HTR-8/SVneo (cell line): ENCODE data around the gene PTPN14.

ENCODE experiments used
- DNase-seq: peaks from one replicate; pipeline ENCODE4 v3.0.0; 2011; ENCODE audit warnings: low spot score, mixed read lengths; ENCODE audit not compliant: insufficient read length
- FAIRE-seq: peaks from 2 replicates; lab custom pipeline; 2011; peaks lifted over from hg19 to GRCh38; lab: Jason Lieb, UNC

PTPN14 gene

DNA sequence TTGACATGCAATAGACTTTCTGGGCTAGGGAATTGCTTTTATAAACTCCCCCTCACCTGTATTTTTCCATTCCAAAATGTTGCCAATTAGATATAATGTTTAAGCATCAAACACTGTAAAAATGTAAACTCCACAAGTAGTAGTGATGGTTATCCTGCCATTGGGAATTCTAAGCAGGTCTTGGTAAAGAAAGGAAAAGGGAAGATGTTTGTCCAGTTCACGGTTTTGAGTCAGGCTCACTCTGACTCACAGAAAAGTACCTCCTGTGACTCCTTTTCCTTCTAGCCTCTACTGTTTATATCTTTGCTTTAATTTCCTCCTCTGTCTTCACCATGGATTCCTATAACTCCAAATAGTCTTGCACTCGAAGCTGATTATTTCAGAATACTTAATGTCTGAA, 19.0 kb upstream of the PTPN14 start:
- DNase-seq (no peak), FAIRE-seq (no peak)

DNA sequence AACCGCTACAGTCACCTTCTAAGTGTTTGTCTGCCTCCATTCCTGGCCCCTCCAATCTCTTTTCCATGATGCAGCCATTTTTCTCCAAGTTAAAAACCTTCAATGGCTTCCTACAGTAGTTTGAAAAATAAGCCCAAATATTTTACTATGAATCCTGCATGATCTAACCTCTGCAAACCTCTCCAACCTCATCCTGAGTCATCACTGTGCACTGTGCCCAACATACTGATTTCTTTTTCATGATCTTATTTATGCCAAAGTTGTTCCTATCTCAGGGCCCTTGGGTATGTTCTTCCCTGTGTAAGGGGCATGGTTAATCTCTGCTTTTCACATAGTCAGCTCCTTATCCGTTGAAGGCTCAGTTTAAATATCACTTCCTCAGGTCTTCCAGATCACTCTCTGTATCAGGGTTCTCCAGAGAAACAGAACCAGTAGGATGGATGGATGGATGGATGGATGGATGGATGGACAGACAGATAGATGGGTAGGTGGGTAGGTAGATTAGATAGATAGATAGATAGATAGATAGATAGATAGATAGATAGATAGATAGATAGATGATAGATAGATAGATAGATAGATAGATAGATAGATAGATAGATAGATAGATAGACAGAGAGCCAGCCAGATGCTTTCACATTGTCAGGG, 18.1 kb upstream of the PTPN14 start:
- FAIRE-seq, result peak; percentile 31

DNA sequence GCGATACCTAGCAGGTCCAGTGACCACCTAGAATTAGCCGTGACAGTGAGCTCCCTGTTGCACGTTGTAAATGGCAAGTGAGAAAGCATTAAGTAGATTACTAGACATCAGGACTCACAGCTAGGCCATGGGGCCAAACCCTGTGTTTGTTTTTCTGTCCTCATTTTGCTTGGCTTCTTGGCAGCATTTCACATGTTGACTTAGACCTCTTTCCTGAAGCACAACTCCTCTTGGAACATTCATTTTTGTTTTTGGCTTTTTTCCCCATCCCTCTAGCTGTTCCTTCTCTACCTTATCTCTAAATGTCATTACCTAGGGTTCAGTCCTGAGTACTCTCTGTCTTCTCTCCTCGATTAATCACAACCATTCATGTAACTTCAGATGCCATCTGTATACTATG, 16.9 kb upstream of the PTPN14 start:
- no peak for FAIRE-seq
- DNase-seq, result no peak

More for the DNA sequence above, 18.1 kb upstream of the PTPN14 start:
- DNase-seq, result no peak

DNA sequence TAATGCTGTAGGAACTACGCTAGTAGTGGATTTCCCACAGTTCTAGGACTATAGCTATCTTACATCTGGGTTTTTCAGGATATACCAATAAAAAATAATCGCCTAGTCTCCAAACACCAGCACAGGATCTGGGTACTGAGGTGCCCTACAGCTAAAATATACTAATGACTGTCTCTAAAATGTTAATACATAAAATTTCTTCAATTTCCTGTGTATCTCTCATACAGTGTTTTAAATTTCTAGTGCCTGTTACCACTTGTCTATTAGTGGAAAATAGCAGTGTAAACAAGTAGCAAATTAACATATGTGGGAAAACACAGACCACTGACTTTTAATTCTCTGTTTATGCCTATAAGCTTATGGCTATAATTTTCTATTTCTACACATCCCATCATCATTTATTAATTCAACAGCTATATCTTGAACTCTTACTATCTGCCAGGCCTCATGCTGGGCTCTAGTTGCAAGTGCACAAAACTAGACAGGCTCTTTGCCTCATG, 16.1 kb upstream of the PTPN14 start:
- no peak for FAIRE-seq

DNA sequence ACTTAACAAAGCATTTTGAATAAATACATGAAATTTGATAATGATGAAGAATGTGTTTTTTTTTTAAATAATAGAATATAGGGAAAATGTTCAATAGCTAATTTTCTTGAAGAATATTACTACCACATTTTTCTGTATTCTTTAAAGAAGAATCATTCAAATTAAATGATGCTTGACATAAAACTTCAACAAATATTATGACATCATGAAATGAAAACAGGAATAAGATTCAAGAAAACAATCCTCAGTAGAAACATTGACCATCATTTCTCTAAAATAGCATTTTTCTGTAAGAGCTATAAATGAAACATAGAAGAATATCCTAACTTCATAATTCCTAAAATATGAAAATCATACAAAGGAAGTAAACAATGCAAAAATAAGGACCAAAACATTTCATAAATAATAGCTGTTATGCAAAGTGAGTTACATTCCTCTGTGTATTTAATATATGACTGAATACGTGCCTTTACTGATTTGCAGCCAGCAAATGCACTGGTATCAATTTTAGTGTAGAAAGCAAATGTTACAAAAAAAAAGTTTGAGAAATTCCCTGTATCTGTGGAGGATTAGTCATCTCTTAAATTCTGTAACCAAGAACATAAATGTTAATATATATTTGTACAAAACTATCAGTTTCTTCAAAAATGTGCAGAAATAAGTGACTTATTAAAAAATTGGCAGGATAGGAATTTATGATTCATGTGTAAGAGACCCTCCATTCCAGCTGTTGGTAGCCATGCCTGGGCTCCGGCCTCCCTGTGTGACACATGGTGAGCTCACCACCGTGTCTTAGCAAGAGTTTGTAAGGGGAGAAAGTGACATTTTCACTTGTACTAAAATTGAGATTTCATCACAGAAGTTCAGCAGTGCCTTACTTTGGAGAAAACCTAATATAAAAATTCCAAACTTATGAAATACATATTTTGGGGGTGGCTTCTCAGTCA, 15.0 kb upstream of the PTPN14 start:
- FAIRE-seq, result peak; percentile 46
- peak; percentile 41 for DNase-seq

More for the DNA sequence above, 16.1 kb upstream of the PTPN14 start:
- DNase-seq, result no peak

DNA sequence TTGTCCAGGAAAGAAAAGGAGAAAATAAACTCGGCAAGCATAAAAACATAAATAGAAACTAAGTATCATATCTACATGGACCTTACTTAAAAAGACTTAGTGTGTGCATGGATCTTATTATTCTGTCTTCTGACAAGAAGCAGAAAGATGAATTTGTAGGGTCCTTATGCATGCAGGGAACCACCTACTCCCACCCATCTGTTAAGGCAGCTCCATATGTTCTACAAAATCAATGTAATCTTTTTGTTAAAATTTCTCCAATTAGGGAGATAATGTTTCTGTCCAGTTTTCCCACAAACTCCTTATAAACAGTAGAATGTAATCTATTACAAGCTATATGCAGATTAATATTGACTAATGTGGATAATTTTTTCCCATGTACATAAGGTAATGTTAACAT, 13.9 kb upstream of the PTPN14 start:
- no peak for DNase-seq
- no peak for FAIRE-seq

DNA sequence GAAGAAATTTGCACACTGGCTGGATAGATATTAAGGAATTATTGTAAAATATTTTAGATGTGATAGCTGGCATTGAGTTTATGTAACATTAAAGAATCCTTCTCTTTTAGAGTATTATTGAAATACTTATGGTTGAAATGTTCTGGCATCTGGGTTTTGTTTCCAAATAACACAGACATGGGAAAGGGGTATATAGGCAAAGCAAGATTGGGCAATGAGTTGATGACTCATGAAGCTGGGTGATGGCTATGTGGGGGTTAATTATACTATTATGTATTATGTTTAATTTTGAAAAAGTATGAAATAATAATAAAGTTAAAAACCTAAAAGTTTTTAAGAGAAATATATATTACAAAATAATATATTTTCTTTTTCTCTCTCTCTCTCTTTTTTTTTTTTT, 12.5 kb upstream of the PTPN14 start:
- no peak for FAIRE-seq
- no peak for DNase-seq

DNA sequence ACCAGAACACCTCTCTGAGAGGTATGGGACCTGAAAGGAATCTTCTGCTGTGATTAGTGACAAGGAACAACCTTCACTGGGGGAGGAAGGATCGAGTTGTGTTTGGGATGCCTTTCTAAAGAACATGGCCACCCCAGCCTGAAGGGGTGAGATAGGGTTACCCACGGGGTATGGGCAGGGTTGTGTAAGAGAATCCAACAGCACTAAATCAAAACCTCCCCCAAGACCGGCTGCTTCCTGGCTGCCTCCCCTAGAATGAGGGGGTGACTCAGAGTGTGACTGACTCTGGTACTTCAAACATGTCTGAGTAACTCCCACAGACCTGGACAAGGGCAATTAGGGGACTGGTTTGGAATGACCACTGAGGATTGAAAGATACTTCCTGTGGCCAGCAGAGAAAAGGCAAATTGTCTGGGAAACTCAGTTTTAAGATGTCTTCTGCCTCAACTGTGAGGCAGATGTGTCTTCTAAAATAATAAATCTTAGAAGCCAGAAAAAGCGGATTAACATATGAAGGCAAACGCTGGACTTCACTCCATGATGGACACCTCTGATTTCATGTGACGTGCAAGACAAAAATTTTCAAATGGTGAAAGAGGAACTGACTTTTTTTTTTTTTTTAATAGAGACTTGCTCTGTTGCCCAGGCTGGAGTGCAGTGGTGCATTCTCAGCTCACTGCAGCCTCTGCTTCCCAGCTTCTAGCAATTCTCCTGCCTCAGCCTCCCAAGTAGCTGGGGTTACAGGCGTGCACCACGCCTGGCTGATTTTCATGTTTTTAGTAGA, 6.7 kb upstream of the PTPN14 start:
- DNase-seq (peak; percentile 86), FAIRE-seq (peak; percentile 97)

DNA sequence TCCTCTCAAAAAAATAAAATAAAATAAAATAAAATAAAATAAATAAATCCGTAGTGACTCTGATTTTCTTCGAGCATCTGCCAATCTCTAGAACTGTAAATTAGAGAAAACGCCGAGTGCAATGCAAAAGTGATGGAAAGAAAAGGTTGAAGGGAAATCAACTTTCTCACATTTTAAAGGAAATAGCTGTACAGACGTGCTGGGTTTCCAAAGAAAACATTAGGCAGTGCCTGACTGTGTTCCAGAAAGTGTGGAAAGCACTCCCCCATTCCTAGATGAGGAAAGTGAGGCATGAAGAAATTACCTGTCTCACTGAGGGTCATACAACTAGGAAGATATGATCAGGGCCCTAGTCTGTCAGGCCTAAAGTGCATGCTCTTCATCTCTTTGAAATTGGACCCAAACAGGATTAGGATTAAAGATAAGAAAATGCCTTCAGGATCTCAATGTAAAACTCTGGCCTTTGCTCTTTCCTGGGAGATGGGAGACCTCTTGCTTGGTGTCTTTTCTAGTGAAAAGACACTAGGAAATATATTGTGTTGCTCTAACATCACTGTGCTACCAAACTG, 1.8 kb upstream of the PTPN14 start:
- FAIRE-seq, result no peak
- no peak for DNase-seq

DNA sequence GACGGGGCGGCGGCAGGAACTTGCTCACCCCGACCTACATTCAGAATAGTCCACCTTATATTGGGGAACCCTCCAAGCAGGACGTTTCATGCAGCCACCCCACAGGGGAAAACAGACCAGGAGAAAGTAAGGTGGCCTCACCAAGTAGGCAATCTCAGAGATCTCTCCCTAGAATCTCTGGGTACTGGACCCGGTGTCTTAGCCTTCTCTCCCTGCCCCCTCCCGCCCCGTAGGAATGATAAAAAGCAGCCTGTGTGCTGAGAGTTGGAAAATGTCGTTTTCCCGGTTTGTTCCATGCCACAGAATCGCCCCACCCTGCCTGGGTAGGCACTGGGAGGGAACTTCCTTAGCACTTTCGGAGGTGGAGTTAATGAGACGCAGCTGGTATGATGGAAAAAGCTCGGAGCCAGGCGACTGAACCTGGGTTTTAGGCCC, 789 bp upstream of the PTPN14 start:
- DNase-seq (peak; percentile 79), FAIRE-seq (peak; percentile 92)

DNA sequence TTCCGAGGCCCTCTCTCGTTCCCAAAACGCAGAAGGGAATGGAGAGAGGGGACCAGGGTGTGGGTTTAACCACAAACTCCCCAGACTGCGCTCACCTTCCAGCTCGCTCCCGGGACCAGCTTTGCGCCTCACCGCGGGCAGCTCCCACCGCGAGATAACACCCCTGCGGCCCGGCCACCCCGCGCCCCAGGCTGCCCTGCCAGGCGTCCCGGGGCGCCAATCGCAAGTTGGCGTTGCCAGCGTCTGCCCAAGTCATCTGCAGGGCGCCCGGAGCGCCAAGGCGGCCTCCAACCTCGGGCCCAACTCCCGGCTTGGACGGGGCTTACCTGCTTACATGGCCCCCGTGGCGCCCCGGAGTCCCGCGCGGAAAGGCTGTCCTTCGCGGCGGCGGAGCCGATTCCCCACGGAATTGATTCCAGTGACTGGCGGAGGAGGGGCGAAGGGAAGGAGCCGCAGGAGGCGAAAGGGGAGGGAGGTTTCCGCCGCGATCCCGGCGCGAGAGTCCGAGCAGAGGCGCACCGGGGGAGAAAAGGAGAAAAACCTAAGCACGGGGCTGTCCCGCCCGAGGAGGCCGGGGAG, 456 bp downstream of the PTPN14 start:
- FAIRE-seq (no peak), DNase-seq (no peak)

DNA sequence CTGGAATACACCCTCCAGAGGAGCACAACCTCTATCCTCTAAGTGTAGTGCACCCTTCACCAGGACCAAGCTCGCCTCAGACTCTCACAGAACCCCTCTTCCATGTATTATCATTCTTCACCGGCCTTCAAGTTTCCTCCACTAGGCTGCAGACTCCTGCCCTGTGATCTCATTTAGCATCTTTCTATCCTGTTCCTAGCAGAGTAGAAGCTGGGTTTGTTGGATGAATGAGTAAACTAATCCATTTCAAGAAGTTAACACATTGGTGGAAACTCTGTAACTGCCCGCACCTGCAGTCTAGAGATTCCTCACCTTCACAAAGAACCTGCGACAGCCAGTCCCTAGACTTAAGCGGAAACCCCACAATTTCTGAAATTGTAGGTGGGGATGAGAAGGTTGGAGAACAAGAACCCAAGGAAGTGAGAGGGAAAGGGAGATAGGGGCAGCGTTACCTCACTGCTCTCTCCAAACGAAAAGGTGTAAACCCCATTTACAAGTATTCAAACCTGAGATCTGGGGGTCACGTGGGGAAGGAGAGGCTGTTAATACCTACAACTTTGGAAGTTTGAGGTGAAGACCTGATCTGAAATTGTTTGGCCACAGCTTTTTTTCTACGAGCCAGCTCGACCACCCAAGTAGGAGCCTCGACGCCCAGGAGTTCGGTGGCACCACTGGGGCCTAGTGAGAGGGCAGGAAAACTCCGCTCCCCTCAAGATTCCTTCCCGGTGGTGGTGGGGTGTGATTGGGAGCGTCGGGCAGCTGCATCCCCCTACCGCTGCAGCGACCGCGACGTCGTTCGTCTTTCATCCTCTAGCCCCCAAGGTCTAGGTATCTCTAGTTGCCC, 1.2 kb downstream of the PTPN14 start:
- DNase-seq (no peak), FAIRE-seq (peak; percentile 31)

DNA sequence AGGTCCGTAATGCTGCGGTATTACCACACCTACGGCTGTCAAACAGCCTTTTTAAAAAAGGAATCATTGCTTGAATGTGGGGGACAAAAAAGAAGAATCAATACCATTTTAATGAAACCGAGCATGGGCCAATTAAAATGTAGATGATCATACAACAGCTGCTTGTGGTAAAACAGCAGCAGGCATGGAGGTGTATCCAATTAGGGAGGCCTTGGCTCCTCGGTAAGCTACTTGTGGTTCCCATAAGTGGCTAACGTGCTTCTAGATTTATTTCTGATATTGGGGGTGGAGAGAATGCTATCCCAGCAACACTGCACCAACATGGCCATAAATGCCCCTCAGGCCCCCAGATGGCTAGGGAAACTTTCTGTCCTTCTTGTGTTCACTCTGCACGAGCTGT, 1.8 kb downstream of the PTPN14 start:
- DNase-seq, result no peak
- peak; percentile 38 for FAIRE-seq

DNA sequence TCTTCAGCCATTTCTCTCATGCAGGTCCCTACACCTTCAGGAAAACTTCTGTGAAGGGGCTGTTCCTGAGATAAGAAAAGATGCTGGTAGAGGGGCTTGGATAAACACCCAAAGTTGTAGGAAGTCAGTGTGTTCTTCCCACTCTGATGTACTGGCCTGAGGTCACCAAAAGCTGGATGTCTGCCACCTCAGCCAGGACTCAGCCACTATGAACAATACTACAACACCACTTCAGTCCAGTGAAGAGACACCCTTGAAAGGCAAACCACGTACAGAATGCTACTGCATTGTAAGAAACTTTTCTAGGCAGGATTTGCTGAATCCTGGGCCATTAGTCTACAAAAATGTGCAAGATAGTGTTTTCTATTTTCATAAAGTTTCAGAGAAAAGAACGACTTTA, 2.4 kb downstream of the PTPN14 start:
- DNase-seq (no peak), FAIRE-seq (peak; percentile 66)

DNA sequence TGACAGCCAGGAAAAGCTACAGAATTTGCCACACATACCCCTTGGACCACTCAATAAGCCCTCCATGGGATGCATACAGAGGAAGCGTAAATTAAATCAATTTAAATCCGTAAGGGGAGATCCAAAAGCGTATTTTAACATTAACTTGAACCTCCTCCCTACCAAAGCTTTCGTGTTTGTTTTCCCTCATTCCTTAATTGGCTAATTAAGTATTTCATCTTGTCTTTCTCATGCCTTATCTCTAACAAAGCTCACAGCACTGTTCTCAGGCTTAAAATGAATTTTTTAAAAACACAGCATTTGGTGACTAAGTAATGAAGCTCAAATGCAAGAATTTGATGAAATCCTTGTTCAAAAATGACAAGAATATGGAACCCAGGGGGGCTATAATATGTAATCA, 3.1 kb downstream of the PTPN14 start:
- FAIRE-seq, result no peak

DNA sequence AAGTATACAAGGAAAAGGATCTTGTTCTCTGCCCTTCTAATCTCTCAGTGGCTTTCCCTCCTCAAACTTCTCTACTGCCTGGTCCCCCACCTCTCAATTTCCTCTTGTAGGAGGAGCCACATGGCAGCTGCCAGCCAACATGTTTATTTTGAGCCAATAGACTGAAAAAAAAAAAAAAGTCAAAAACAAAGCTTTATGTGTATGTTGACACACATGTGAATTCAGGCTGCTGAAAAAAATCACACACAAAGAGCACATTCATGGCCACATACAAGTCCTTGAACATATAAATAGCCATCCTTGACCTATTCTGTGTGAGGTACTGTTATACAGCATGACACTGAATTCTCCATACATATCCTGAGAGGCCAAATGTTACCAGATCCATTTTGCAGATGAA, 3.7 kb downstream of the PTPN14 start:
- DNase-seq, result no peak
- no peak for FAIRE-seq

More for the DNA sequence above, 3.1 kb downstream of the PTPN14 start:
- no peak for DNase-seq

DNA sequence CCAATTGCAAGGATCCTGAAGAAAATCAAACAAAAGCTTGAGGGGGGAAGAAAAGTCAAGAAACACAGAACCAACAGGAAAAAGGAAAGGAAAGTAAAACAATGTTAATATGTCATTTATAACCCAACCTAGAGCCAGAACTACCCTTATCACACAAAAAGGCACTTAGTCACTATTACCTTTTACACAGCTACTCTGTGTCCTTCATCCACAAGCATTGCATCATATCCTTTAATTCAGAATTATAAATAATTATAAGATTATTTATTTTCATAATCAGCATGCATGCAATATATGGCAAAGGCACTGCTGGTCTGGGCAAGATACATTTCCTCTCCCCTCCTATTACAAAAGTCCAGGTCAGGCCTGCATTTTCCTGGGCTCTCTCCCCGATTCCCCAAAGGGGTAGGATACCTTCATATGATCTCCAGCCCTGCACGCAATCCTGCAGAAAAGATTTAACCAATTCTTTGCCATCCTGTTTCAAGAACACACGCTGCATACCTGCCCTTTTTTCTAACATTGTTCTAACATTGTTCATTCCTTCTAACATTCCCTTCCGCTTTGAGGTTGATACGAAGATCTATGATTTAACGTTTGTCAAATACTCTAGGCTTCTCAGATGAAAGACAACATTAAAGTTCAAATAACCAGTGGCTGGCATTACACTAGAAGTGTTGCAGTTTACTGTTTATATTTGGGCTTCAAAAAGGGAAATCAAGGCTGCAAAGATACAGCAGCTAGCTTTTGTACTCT, 4.3 kb downstream of the PTPN14 start:
- FAIRE-seq (no peak), DNase-seq (no peak)

DNA sequence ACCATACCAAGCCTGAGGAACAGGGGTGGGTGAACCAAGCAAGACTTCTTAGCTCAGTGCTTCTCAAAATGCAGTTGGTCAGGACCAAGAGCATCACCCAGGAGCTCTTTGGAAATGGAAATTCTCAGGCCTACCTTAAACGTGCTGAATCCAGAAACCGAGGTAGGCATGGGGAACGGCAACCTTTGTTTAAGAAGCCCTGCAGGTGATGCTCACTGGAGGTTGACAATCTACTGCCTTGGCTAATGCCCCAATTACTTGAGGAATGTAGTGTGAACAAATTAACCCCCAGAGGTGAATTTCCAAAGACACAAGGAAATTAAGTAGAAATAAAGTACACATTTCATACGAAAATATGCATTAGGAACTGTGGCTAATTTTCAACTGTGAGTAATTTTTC, 5.3 kb downstream of the PTPN14 start:
- DNase-seq (no peak), FAIRE-seq (no peak)
